Measurements from ENCODE around the gene FOXJ1. TPM values are rescaled to one million over a fixed set of nuclear protein-coding genes. Genes with fewer than 3 reads are reported as not detected.

The FOXJ1 gene
- total and polyA plus RNA-seq, 2 of the 13 experiments (the other 11 are each of a cell fraction or from before 2014, with no cell fraction given), result 0.98 to 1.6 TPM

- peak; percentile 84 for TF ChIP-seq SP2 (CRISPR knock-in tag; IDR thresholded peaks at IDR 0.05)
- TF ChIP-seq AKNA (CRISPR knock-in tag; IDR thresholded peaks at IDR 0.05; ENCODE audit: borderline replicate concordance), result no peak
- no peak for TF ChIP-seq ZBED4 (CRISPR knock-in tag; IDR thresholded peaks at IDR 0.05; ENCODE audit: borderline replicate concordance)
- no peak for TF ChIP-seq RFX5 (IDR thresholded peaks at IDR 0.05; ENCODE audit: low read depth, low read length)
- 0 out of 2 replicates have a peak, but pooled peaks have one; percentile 5 for TF ChIP-seq ZNF7 (CRISPR knock-in tag; IDR thresholded peaks at IDR 0.05)
- peak; percentile 93 to 97 for TF ChIP-seq POLR2A (IDR thresholded peaks at IDR 0.05; ENCODE audit: insufficient read depth in 1 of 2, low read depth in 2 of 2, low read length in 2 of 2)
- TF ChIP-seq ZNF121 (CRISPR knock-in tag; IDR thresholded peaks at IDR 0.05), result 0 out of 2 replicates have a peak, but pooled peaks have one; percentile 40
- TF ChIP-seq LBX2 (CRISPR knock-in tag; IDR thresholded peaks at IDR 0.05; ENCODE audit: borderline replicate concordance), result no peak
- TF ChIP-seq NAIF1 (CRISPR knock-in tag; IDR thresholded peaks at IDR 0.05; ENCODE audit: borderline replicate concordance), result 0 out of 2 replicates have a peak, but pooled peaks have one; percentile 52
- TF ChIP-seq ZNF639 (CRISPR knock-in tag; conservative IDR thresholded peaks at IDR 0.05), result peak; percentile 70; the same call in 1 of the 2 replicates
- no peak for TF ChIP-seq ZNF24 (IDR thresholded peaks at IDR 0.05)
- TF ChIP-seq AKAP8 (CRISPR knock-in tag; IDR thresholded peaks at IDR 0.05), result peak; percentile 82; the same call in 1 of the 2 replicates
- TF ChIP-seq ZNF850 (CRISPR knock-in tag; conservative IDR thresholded peaks at IDR 0.05), result 0 out of 2 replicates have a peak, but pooled peaks have one; percentile 66
- peak; percentile 68 for TF ChIP-seq KMT2A (CRISPR knock-in tag; IDR thresholded peaks at IDR 0.05)
- TF ChIP-seq YEATS2 (CRISPR knock-in tag; IDR thresholded peaks at IDR 0.05; ENCODE audit: borderline replicate concordance), result peak; percentile 86
- no peak; the same call in 1 of the 2 replicates for TF ChIP-seq ZNF225 (CRISPR knock-in tag; IDR thresholded peaks at IDR 0.05)
- TF ChIP-seq ZC3H13 (CRISPR knock-in tag; IDR thresholded peaks at IDR 0.05), result no peak; the same call in 1 of the 2 replicates
- no peak for TF ChIP-seq ZNF234 (CRISPR knock-in tag; conservative IDR thresholded peaks at IDR 0.05)
- peak; percentile 70 for TF ChIP-seq HNRNPLL (IDR thresholded peaks at IDR 0.05; ENCODE audit: low read depth, low read length, poor library complexity, severe bottlenecking)
Measured at GRCh38 chr17:76103274-76104139, 37.5 kb downstream of the FOXJ1 start, which contains the start of gene EXOC7 (continued).
